ENCODE measurements around the gene RASL11A. TPM values are rescaled to one million over a fixed set of nuclear protein-coding genes. Genes with fewer than 3 reads are reported as not detected.

RASL11A gene
- polyA plus RNA-seq, 1 of the 3 experiments (the other 2 are of a cell fraction), result 2.7 TPM

GRCh38 chr13:27259831-27260230 is 10.8 kb upstream of the RASL11A start:
- Histone ChIP-seq H3F3A (replicated peaks; ENCODE audit: insufficient read depth) (peaks cover 53% of the 10 kb centered on the region), H3K4me1 (ENCODE audit: control insufficient read depth in 1 of 2, insufficient read depth in 2 of 2, low read depth in 1 of 2, low read length in 1 of 2) (peaks cover 5 to 14% of the 10 kb centered on the region in 2 experiments; a peak in 2 of 4 replicates), H3K79me2 (ENCODE audit: insufficient read depth) (peaks cover 45% of the 10 kb centered on the region), H3K9ac (no peak overlapping the region), H3K9me3 (no peaks in the 10 kb centered on the region), H3K4me2 (no peak overlapping the region), H3K27me3 (ENCODE audit: insufficient read depth) (no peaks in the 10 kb centered on the region), H2AFZ (ENCODE audit: low read depth) (no peak overlapping the region), H3K36me3 (replicated peaks in 1 of 2; ENCODE audit: control insufficient read depth in 1 of 2, insufficient read depth in 2 of 2, low read length in 1 of 2) (peaks cover 58% of the 10 kb centered on the region in 2 experiments), H3K27ac (ENCODE audit: low read depth in 2 of 2, low read length in 1 of 2) (0 out of 4 replicates have a peak overlapping the region, but pooled peaks of 1 of the 2 experiments have one; percentile 4), H3K4me3 (ENCODE audit: low read depth in 2 of 2, low read length in 1 of 2) (no peak overlapping the region), H4K20me1 (ENCODE audit: insufficient read depth) (peaks cover 35% of the 10 kb centered on the region), H3K9me2 (no peaks in the 10 kb centered on the region)
- TF ChIP-seq TEAD4 (IDR thresholded peaks at IDR 0.05; ENCODE audit: borderline replicate concordance, insufficient read depth) (no peak), POLR2AphosphoS5 (IDR thresholded peaks at IDR 0.05; ENCODE audit: low read depth, low read length) (peak; percentile 29; the same call in 1 of the 2 replicates)
- ChIA-PET CTCF (interaction anchor here (1.0 kb wide), 2 partner anchors 8 to 11 kb away, joined by 3 to 4 read pairs; partner anchors contain the start of gene RASL11A), POLR2A (no interaction called here)
- DNase-seq, result no peak
- 97% methylated on average over 2 of the region's 2 CpGs for whole genome bisulfite sequencing (ENCODE audit: low lambda C conversion rate)

- ChIA-PET CTCF (no interaction called here), POLR2A (interaction anchor here (0.6 to 1.0 kb wide), 2 partner anchors 10 to 17 kb away, joined by 3 read pairs; partner anchors contain the start of gene RPL21)
- H3K79me2 ChIP-seq (ENCODE audit: insufficient read depth), result peaks cover 30% of the 10 kb centered on the region
- H3K4me3 ChIP-seq (ENCODE audit: low read depth in 2 of 2, low read length in 1 of 2), result no peak overlapping the region
- H3K27me3 ChIP-seq (ENCODE audit: insufficient read depth), result no peaks in the 10 kb centered on the region
- H4K20me1 ChIP-seq (ENCODE audit: insufficient read depth), result peaks cover 29% of the 10 kb centered on the region
- no peak for DNase-seq
- TF ChIP-seq RFX5 (IDR thresholded peaks at IDR 0.05; ENCODE audit: low read length), result no peak
- no peak overlapping the region for H3K27ac ChIP-seq (ENCODE audit: low read depth in 2 of 2, low read length in 1 of 2)
- peaks cover 5 to 14% of the 10 kb centered on the region in 2 experiments; a peak in 2 of 4 replicates for H3K4me1 ChIP-seq (ENCODE audit: control insufficient read depth in 1 of 2, insufficient read depth in 2 of 2, low read depth in 1 of 2, low read length in 1 of 2)
- H3K9me3 ChIP-seq, result no peaks in the 10 kb centered on the region
- no peak overlapping the region for H3K4me2 ChIP-seq
- H2AFZ ChIP-seq (ENCODE audit: low read depth), result no peak overlapping the region
- no peak overlapping the region for H3K9ac ChIP-seq
- no peaks in the 10 kb centered on the region for H3K9me2 ChIP-seq
- WGBS (ENCODE audit: low lambda C conversion rate), result 82% methylated on average over 5 of the region's 5 CpGs
- peaks cover 49% of the 10 kb centered on the region for H3F3A ChIP-seq (replicated peaks; ENCODE audit: insufficient read depth)
- peaks cover 42 to 43% of the 10 kb centered on the region in 2 experiments for H3K36me3 ChIP-seq (replicated peaks in 1 of 2; ENCODE audit: control insufficient read depth in 1 of 2, insufficient read depth in 2 of 2, low read length in 1 of 2)
These were observed 9.2 kb upstream of the RASL11A start for GRCh38 chr13:27261396-27261795.

GRCh38 chr13:27263438-27263837 is 7.2 kb upstream of the RASL11A start:
- H3K27ac ChIP-seq (ENCODE audit: low read depth in 2 of 2, low read length in 1 of 2), result peak overlapping the region; percentile 47 to 67
- no peak overlapping the region for H2AFZ ChIP-seq (ENCODE audit: low read depth)
- ChIA-PET CTCF (interaction anchor here (1.0 to 2.9 kb wide), 4 partner anchors 8 to 721 kb away, joined by 3 to 8 read pairs (median 4); no protein-coding TSS in a partner anchor), POLR2A (interaction anchor here (1.8 to 2.1 kb wide), 2 partner anchors 10 to 12 kb away, joined by 4 to 11 read pairs; partner anchors contain the start of gene RPL21)
- 28% methylated on average over 2 of the region's 2 CpGs for WGBS (ENCODE audit: low lambda C conversion rate)
- no peak overlapping the region for H3K4me3 ChIP-seq (ENCODE audit: low read depth in 2 of 2, low read length in 1 of 2)
- H3K4me1 ChIP-seq (ENCODE audit: control insufficient read depth in 1 of 2, insufficient read depth in 2 of 2, low read depth in 1 of 2, low read length in 1 of 2), result peaks cover 5 to 14% of the 10 kb centered on the region in 2 experiments; a peak in 2 of 4 replicates
- H4K20me1 ChIP-seq (ENCODE audit: insufficient read depth), result peaks cover 18% of the 10 kb centered on the region
- H3K36me3 ChIP-seq (replicated peaks in 1 of 2; ENCODE audit: control insufficient read depth in 1 of 2, insufficient read depth in 2 of 2, low read length in 1 of 2), result peaks cover 22 to 26% of the 10 kb centered on the region in 2 experiments
- DNase-seq, result peak; percentile 77
- no peaks in the 10 kb centered on the region for H3K9me2 ChIP-seq
- no peak overlapping the region for H3K9ac ChIP-seq
- peaks cover 31% of the 10 kb centered on the region for H3F3A ChIP-seq (replicated peaks; ENCODE audit: insufficient read depth)
- no peaks in the 10 kb centered on the region for H3K9me3 ChIP-seq
- peaks cover 12% of the 10 kb centered on the region for H3K79me2 ChIP-seq (ENCODE audit: insufficient read depth)
- H3K4me2 ChIP-seq, result no peak overlapping the region
- no peaks in the 10 kb centered on the region for H3K27me3 ChIP-seq (ENCODE audit: insufficient read depth)
- TF ChIP-seq REST (IDR thresholded peaks at IDR 0.05; ENCODE audit: low read depth, low read length), result no peak
- no peak for TF ChIP-seq SMC3 (IDR thresholded peaks at IDR 0.05; ENCODE audit: low read depth, low read length)
- TF ChIP-seq SIN3A (IDR thresholded peaks at IDR 0.05; ENCODE audit: borderline replicate concordance, low read depth, low read length), result no peak
- peak in 1 of 2 experiments; percentile 87; a peak in 2 of 4 replicates for TF ChIP-seq EP300 (IDR thresholded peaks at IDR 0.05; ENCODE audit: borderline replicate concordance in 1 of 2, low read depth in 1 of 2, low read length in 1 of 2)
- peak; percentile 92 for TF ChIP-seq GATA2 (CRISPR knock-in tag; IDR thresholded peaks at IDR 0.05)
- TF ChIP-seq ELF1 (IDR thresholded peaks at IDR 0.05), result no peak
- TF ChIP-seq NFIC (IDR thresholded peaks at IDR 0.05; ENCODE audit: borderline replicate concordance), result no peak
- no peak for TF ChIP-seq MXI1 (IDR thresholded peaks at IDR 0.05; ENCODE audit: low read depth, low read length)
- TF ChIP-seq MAX (IDR thresholded peaks at IDR 0.05; ENCODE audit: low read depth), result no peak
- TF ChIP-seq RCOR1 (IDR thresholded peaks at IDR 0.05; ENCODE audit: low read length), result peak; percentile 97
- no peak for TF ChIP-seq GABPA (IDR thresholded peaks at IDR 0.05; ENCODE audit: low read depth)
- TF ChIP-seq TCF12 (IDR thresholded peaks at IDR 0.05), result no peak
- no peak for TF ChIP-seq IRF3 (IDR thresholded peaks at IDR 0.05; ENCODE audit: low read depth, low read length)
- TF ChIP-seq YY1 (IDR thresholded peaks at IDR 0.05; ENCODE audit: low read depth), result no peak
- 0 out of 2 replicates have a peak, but pooled peaks have one; percentile 24 for TF ChIP-seq POLR2AphosphoS5 (IDR thresholded peaks at IDR 0.05; ENCODE audit: low read depth, low read length)
- no peak for TF ChIP-seq RXRA (IDR thresholded peaks at IDR 0.05; ENCODE audit: borderline replicate concordance, low read depth)
